GM18502 (cell line): ENCODE data around the gene ZDHHC16.

Source experiments
- ATAC-seq: cut with Tn5 transposase; IDR thresholded peaks from one replicate; pipeline ENCODE4 v1.9.1; 2021; ENCODE audit warnings: mild to moderate bottlenecking; ENCODE audit not compliant: unreplicated experiment, poor library complexity

ZDHHC16 gene

GRCh38 chr10:97506199-97506991 lies 60.4 kb downstream of the ZDHHC16 start:
- ATAC-seq: no peak
